Measurements from ENCODE around the gene MBP.

DNA sequence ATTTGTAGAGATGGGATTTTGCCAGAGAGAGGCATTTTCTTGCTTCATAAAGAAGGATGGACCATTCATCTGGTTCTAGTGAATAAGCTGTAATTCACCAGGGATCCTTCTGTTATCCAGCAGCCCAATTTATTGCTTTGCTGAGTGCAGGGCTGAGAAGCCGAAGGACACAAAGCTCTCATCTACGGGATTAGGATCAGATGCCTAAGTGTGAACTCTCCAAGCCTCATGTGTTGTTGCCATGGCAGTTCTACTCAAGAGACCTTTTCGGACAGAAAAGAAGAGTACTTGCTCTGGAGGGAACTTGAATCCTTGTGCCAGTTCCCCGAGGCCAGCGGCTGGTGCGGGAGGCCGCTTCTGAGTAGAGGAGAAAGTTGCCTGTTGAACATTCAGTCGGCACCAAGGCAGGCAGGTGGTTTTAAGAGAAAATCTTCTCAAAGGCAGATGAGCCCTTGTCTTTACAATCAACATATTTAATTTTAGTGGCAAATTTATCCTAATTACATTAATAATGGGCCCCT, 38.4 kb upstream of the MBP start:
- TF ChIP-seq, protein P1, sequence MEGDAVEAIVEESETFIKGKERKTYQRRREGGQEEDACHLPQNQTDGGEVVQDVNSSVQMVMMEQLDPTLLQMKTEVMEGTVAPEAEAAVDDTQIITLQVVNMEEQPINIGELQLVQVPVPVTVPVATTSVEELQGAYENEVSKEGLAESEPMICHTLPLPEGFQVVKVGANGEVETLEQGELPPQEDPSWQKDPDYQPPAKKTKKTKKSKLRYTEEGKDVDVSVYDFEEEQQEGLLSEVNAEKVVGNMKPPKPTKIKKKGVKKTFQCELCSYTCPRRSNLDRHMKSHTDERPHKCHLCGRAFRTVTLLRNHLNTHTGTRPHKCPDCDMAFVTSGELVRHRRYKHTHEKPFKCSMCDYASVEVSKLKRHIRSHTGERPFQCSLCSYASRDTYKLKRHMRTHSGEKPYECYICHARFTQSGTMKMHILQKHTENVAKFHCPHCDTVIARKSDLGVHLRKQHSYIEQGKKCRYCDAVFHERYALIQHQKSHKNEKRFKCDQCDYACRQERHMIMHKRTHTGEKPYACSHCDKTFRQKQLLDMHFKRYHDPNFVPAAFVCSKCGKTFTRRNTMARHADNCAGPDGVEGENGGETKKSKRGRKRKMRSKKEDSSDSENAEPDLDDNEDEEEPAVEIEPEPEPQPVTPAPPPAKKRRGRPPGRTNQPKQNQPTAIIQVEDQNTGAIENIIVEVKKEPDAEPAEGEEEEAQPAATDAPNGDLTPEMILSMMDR (IDR thresholded peaks at IDR 0.05 in 8 of 11, conservative IDR thresholded peaks at IDR 0.05 in 3 of 11) = no peak
- no peak for TF ChIP-seq POLR2A (IDR thresholded peaks at IDR 0.05)

All from spleen (tissue), 7 donors.